AG10803 (cell line): ENCODE measurements around the gene B3GALT6.

Experiments
- DNase-seq: peaks from one replicate; pipeline ENCODE4 v3.0.0; 2010; ENCODE audit warnings: low read depth
- H3K4me3 ChIP-seq: 2 replicates; pipeline ENCODE4 v1.5.1; 2011; ENCODE audit warnings: mild to moderate bottlenecking, low read length, control low read depth
- CTCF ChIP-seq: conservative IDR thresholded peaks from 2 replicates; pipeline ENCODE4 v1.5.1; 2011; ENCODE audit warnings: mild to moderate bottlenecking, low read length, control low read depth, inconsistent platforms

B3GALT6 gene

GRCh38 chr1:1253314-1253713 lies 21.3 kb downstream of the B3GALT6 start:
- H3K4me3 ChIP-seq = no peak overlapping the region
- DNase-seq = no peak
- no peak for TF ChIP-seq CTCF

GRCh38 chr1:1253972-1254666 lies 22.1 kb downstream of the B3GALT6 start:
- TF ChIP-seq CTCF = no peak
- DNase-seq = no peak
- H3K4me3 ChIP-seq = no peak overlapping the region

- H3K4me3 ChIP-seq = no peak overlapping the region
- TF ChIP-seq CTCF = no peak
- no peak for DNase-seq
Measured at GRCh38 chr1:1254667-1254998, 22.6 kb downstream of the B3GALT6 start.

- no peak overlapping the region for H3K4me3 ChIP-seq
- DNase-seq = no peak
- no peak for TF ChIP-seq CTCF
Measured at GRCh38 chr1:1255078-1255477, 23.0 kb downstream of the B3GALT6 start.

- DNase-seq = no peak
- no peak for TF ChIP-seq CTCF
- no peak overlapping the region for H3K4me3 ChIP-seq
Measured at GRCh38 chr1:1255611-1256010, 23.6 kb downstream of the B3GALT6 start.

GRCh38 chr1:1256956-1257871 lies 25.2 kb downstream of the B3GALT6 start:
- no peak for DNase-seq

More at GRCh38 chr1:1256956-1257871, 25.2 kb downstream of the B3GALT6 start:
- no peak overlapping the region for H3K4me3 ChIP-seq
- no peak for TF ChIP-seq CTCF
